ENCODE measurements around the gene GALNT4. TPM values are rescaled to one million over a fixed set of nuclear protein-coding genes. Genes with fewer than 3 reads are reported as not detected.

GALNT4 gene
- 1 to 10 TPM; 1.5 to 4.9 (median 2.8) TPM for total RNA-seq

GRCh38 chr12:89524541-89525304 lies at the start of gene GALNT4:
TSS of gene GALNT4 (minus strand) at chr12:89524796. CDS start at chr12:89524549, 247 bp downstream.
- Histone ChIP-seq H3K4me1 (replicated peaks in 1 of 2) (peaks cover 4 to 6% of the 10 kb centered on the region in 2 donors), H3K4me3 (peak within 1 kb of the TSS; percentile 69 to 99 (median 93)), H3K27ac (peak within 1 kb of the TSS; percentile 90 to 91)
- ATAC-seq (replicated peaks in 6 of 8) = peak; percentile 52 to 85 (median 62)
- 0 to 8% (median 0%) methylated on average over 2 to 13 of the region's 43 CpGs; no CpG with 5 or more reads in 5 of the 10 experiments for WGBS, 10 experiments
- in situ Hi-C loops (cut with MboI; ENCODE audit: low pct_unique_long_range_greater_than_20kb in 2 of 9, low sequenced_read_pairs in 9 of 9, unreplicated experiment in 9 of 9) = loop anchor here in 5 of 9 experiments (10.0 to 25.0 kb wide), 6 partner anchors 50 to 1438 kb away; partner anchors contain the start of genes ATP2B1 (in 1 of the 5) and CCER1 (in 1 of the 5)

DNA sequence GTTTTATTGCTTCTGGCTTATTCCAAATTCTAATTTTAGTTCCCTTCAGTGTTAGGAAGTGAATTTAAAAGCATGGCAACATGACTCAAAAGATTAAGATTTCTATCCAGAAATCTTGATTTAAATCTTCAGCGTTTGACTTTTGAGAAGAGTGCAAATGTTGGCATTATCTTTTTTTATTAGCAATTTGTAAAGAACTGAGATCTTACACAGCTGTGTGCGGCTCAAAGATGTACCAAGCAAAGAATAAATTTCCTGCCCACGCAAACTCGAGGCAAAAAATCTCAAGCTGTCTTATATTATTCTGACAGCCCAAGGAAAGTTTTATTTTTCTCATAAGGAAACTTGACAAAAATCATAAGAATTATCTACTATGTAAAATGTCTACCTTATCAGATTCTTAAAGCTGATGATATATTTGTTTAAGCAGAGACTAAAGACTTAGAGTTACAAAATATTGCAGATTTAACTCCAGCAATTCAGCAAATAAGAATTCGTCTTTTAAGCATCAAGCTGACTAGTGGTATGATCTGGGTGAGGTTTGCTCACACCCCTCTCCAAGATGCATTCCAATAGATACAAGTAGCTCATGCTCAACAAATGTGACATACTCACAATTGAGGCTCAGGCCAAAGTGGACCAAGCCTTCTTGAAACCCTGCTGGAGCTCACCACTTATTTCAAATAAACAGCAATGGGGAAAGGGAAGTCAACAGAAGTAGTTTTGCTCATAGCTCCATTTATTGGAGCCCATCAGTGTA lies 48.6 kb upstream of the GALNT4 start:
- peaks cover 0 to 4% of the 10 kb centered on the region in 2 donors for H3K4me1 ChIP-seq (replicated peaks in 1 of 2)
- 5 to 100% (median 87%) methylated on average over 1 to 5 of the region's 5 CpGs for WGBS, 10 experiments
- H3K27ac ChIP-seq = no peak overlapping the region
- no peak overlapping the region for H3K4me3 ChIP-seq
- no peak for ATAC-seq (replicated peaks in 6 of 8)
- in situ Hi-C loops (cut with MboI; ENCODE audit: low pct_unique_long_range_greater_than_20kb in 2 of 9, low sequenced_read_pairs in 9 of 9, unreplicated experiment in 9 of 9) = loop anchor here in 1 of 9 experiments (25.0 kb wide), 1 partner anchor 1339 kb away; no protein-coding TSS in a partner anchor

DNA sequence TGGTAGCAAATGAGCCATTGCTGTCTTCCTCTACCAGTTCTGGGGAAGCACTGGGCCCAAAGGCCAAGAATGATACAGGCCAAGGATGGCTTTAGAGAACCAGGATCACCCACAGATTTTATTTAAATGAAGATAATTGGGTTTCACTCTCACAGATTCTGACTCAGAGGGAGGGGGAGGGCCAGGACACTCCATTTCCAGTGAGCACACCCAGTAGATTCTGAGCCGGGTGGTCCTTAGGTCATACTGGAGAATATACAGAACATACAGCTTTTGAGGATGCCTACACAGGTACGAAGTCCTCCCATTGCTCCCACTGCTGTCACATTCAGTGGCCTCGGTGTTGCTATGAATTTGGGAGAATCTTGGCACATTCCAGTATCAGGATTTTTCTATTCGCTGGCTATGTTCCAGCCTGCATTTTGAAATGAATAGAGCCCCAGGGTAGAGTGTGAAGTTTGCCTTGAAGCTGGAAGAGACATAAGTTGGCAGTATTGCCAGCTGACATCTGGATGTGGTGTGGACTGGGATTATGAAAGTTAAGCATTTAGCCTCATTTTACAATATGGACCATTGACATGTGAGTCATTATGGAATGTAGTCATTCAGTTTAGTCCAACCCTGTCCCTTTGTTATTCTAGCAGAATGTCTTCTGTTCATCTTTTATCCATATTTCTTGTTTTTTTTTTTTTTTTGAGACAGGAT lies 47.0 kb upstream of the GALNT4 start:
- peak in 3 of 8 experiments; percentile 84 to 89 (median 87) for ATAC-seq (replicated peaks in 6 of 8)
- Histone ChIP-seq H3K4me3 (no peak overlapping the region), H3K27ac (no peak overlapping the region), H3K4me1 (replicated peaks in 1 of 2) (peaks cover 0 to 4% of the 10 kb centered on the region in 2 donors)
- 0 to 100% (median 73%) methylated on average over 1 to 4 of the region's 4 CpGs; no CpG with 5 or more reads in 2 of the 10 experiments for WGBS, 10 experiments
- in situ Hi-C loops (cut with MboI; ENCODE audit: low pct_unique_long_range_greater_than_20kb in 2 of 9, low sequenced_read_pairs in 9 of 9, unreplicated experiment in 9 of 9) = loop anchor here in 1 of 9 experiments (25.0 kb wide), 1 partner anchor 1341 kb away; no protein-coding TSS in a partner anchor

GRCh38 chr12:89568484-89568883 lies 43.9 kb upstream of the GALNT4 start:
- Histone ChIP-seq H3K4me1 (replicated peaks in 1 of 2) (no peaks in the 10 kb centered on the region), H3K4me3 (no peak overlapping the region), H3K27ac (no peak overlapping the region)
- in situ Hi-C loops (cut with MboI; ENCODE audit: low pct_unique_long_range_greater_than_20kb in 2 of 9, low sequenced_read_pairs in 9 of 9, unreplicated experiment in 9 of 9) = loop anchor here in 1 of 9 experiments (25.0 kb wide), 1 partner anchor 1344 kb away; no protein-coding TSS in a partner anchor
- no peak for ATAC-seq (replicated peaks in 6 of 8)
- WGBS, 10 experiments = 68 to 100% (median 96%) methylated on average over 1 to 4 of the region's 5 CpGs; no CpG with 5 or more reads in 3 of the 10 experiments

DNA sequence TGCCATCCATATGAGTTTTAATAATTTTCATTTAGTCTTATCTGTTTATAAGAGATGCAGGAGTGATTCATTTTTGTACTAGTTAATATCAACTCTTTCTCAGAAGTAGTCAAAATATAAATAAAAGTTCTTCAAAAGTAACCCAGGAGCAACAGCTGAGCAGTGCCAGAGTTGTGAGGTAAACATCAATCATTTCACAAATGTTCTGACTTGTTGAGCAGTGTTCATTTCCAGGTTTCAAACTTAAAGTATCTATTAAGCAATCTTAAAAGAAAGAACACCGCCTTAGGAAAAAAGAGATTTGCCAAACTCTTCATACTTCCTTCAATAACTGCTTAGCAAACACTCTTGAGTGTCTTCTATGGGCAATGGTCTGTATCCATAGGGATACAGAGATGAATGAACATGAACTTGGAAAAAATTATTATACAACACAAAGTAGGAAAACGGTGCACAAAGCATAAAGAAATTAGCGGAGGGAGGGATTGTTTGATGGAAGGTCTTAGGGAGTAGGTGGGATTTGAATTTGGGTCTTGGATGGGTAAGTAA lies 43.2 kb upstream of the GALNT4 start:
- in situ Hi-C loops (cut with MboI; ENCODE audit: low pct_unique_long_range_greater_than_20kb in 2 of 9, low sequenced_read_pairs in 9 of 9, unreplicated experiment in 9 of 9) = loop anchor here in 1 of 9 experiments (25.0 kb wide), 1 partner anchor 1345 kb away; no protein-coding TSS in a partner anchor
- no peak overlapping the region for H3K27ac ChIP-seq
- ATAC-seq (replicated peaks in 6 of 8) = no peak
- no peaks in the 10 kb centered on the region for H3K4me1 ChIP-seq (replicated peaks in 1 of 2)
- no peak overlapping the region for H3K4me3 ChIP-seq
- WGBS, 10 experiments = 55 to 100% (median 94%) methylated on average over 1 to 3 of the region's 3 CpGs; no CpG with 5 or more reads in 1 of the 10 experiments

DNA sequence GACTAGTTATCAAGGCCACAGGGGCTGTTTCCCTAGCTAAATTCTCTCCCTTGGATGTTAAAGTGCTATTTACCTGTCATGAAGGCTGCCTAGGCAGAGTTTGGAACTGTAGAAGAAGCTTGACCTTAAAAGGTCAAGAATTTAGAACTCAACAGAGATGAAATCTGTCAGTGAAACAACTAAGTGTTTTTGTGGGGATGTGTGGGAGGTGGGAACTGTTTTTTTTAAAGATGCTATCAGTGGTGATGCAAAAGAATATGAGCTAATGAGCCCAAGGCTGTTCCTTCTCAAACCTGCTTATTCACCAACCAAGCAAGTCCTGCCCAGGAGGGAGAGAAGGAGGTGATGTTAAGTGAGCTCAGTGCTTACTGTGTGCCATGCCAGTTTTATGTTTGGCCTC lies 42.0 kb upstream of the GALNT4 start:
- Histone ChIP-seq H3K4me3 (no peak overlapping the region), H3K27ac (no peak overlapping the region), H3K4me1 (replicated peaks in 1 of 2) (no peaks in the 10 kb centered on the region)
- in situ Hi-C loops (cut with MboI; ENCODE audit: low pct_unique_long_range_greater_than_20kb in 2 of 9, low sequenced_read_pairs in 9 of 9, unreplicated experiment in 9 of 9) = loop anchor here in 1 of 9 experiments (25.0 kb wide), 1 partner anchor 1346 kb away; no protein-coding TSS in a partner anchor
- ATAC-seq (replicated peaks in 6 of 8) = peak in 3 of 8 experiments; percentile 17 to 47 (median 24)

GRCh38 chr12:89565002-89565401 lies 40.4 kb upstream of the GALNT4 start:
- no peaks in the 10 kb centered on the region for H3K4me1 ChIP-seq (replicated peaks in 1 of 2)
- peak in 1 of 8 experiments; percentile 20 for ATAC-seq (replicated peaks in 6 of 8)
- H3K27ac ChIP-seq = no peak overlapping the region
- H3K4me3 ChIP-seq = no peak overlapping the region
- in situ Hi-C loops (cut with MboI; ENCODE audit: low pct_unique_long_range_greater_than_20kb in 2 of 9, low sequenced_read_pairs in 9 of 9, unreplicated experiment in 9 of 9) = loop anchor here in 1 of 9 experiments (25.0 kb wide), 1 partner anchor 1347 kb away; no protein-coding TSS in a partner anchor

- in situ Hi-C loops (cut with MboI; ENCODE audit: low pct_unique_long_range_greater_than_20kb in 2 of 9, low sequenced_read_pairs in 9 of 9, unreplicated experiment in 9 of 9) = loop anchor here in 1 of 9 experiments (25.0 kb wide), 1 partner anchor 1353 kb away; no protein-coding TSS in a partner anchor
Measured at GRCh38 chr12:89559753-89560152, 35.2 kb upstream of the GALNT4 start.

GRCh38 chr12:89556976-89557375 lies 32.4 kb upstream of the GALNT4 start:
- Histone ChIP-seq H3K4me1 (replicated peaks in 1 of 2) (no peaks in the 10 kb centered on the region), H3K27ac (no peak overlapping the region), H3K4me3 (no peak overlapping the region)
- 51 to 100% (median 88%) methylated on average over 1 to 2 of the region's 2 CpGs; no CpG with 5 or more reads in 3 of the 10 experiments for WGBS, 10 experiments
- in situ Hi-C loops (cut with MboI; ENCODE audit: low pct_unique_long_range_greater_than_20kb in 2 of 9, low sequenced_read_pairs in 9 of 9, unreplicated experiment in 9 of 9) = loop anchor here in 1 of 9 experiments (25.0 kb wide), 1 partner anchor 1355 kb away; no protein-coding TSS in a partner anchor
- ATAC-seq (replicated peaks in 6 of 8) = no peak

More at GRCh38 chr12:89559753-89560152, 35.2 kb upstream of the GALNT4 start:
- no peak for ATAC-seq (replicated peaks in 6 of 8)
- H3K27ac ChIP-seq = no peak overlapping the region
- no peak overlapping the region for H3K4me3 ChIP-seq
- 73 to 91% (median 83%) methylated on average over 1 to 10 of the region's 10 CpGs; no CpG with 5 or more reads in 2 of the 10 experiments for WGBS, 10 experiments
- no peaks in the 10 kb centered on the region for H3K4me1 ChIP-seq (replicated peaks in 1 of 2)

DNA sequence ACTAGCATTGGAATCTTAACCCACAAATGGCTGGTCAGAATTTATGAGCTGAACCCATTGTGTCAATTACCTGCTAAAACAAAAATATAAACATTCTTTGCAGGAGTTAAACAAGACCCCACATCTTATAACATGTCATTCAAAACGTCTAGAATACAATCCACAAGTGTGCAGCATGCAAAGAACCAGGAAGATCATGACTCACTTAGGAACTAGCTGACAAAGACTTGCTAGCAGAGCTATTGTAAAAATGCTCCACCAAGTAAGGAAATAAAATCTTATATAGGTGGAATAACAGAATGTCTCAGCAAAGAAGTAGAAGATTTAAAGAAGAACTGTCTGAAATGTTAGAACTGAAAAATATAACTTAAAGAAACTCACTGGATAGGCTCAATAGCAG lies 27.8 kb upstream of the GALNT4 start:
- in situ Hi-C loops (cut with MboI; ENCODE audit: low pct_unique_long_range_greater_than_20kb in 2 of 9, low sequenced_read_pairs in 9 of 9, unreplicated experiment in 9 of 9) = loop anchor here in 1 of 9 experiments (25.0 kb wide), 1 partner anchor 1360 kb away; no protein-coding TSS in a partner anchor

GRCh38 chr12:89551747-89552146 lies 27.2 kb upstream of the GALNT4 start:
- ATAC-seq (replicated peaks in 6 of 8) = no peak
- no peak overlapping the region for H3K4me3 ChIP-seq
- 79 to 100% (median 100%) methylated on average over 1 to 2 of the region's 2 CpGs; no CpG with 5 or more reads in 3 of the 10 experiments for WGBS, 10 experiments
- H3K4me1 ChIP-seq (replicated peaks in 1 of 2) = no peaks in the 10 kb centered on the region
- in situ Hi-C loops (cut with MboI; ENCODE audit: low pct_unique_long_range_greater_than_20kb in 2 of 9, low sequenced_read_pairs in 9 of 9, unreplicated experiment in 9 of 9) = loop anchor here in 1 of 9 experiments (25.0 kb wide), 1 partner anchor 1361 kb away; no protein-coding TSS in a partner anchor
- H3K27ac ChIP-seq = no peak overlapping the region

More for the DNA sequence above, 27.8 kb upstream of the GALNT4 start:
- no peak overlapping the region for H3K27ac ChIP-seq
- ATAC-seq (replicated peaks in 6 of 8) = no peak
- no peaks in the 10 kb centered on the region for H3K4me1 ChIP-seq (replicated peaks in 1 of 2)
- WGBS, 10 experiments = 0 to 60% (median 41%) methylated on average over 1 of the region's 1 CpG; no CpG with 5 or more reads in 2 of the 10 experiments
- no peak overlapping the region for H3K4me3 ChIP-seq
